Thyroid gland (tissue), 4 donors: ENCODE data around the gene ZNF814. TPM values are rescaled to one million over a fixed set of nuclear protein-coding genes. Genes with fewer than 3 reads are reported as not detected.
"Not testable (repeated sequence)": the region's sequence is repeated elsewhere in the genome, so short reads cannot be mapped to it uniquely, and the experiment has no call there.

Experiments used
- DNase-seq, 2 donors: peaks; one replicate each; pipeline ENCODE4 v3.0.0-alpha.2; 2019
- H3K27ac ChIP-seq, 3 donors: fragments of 200-600 bp; sonication (generic); 1 replicate in 2 of 3; 2 replicates in 1 of 3; pipeline ENCODE4 v1.5.1; 2016 to 2019; ENCODE audit warnings: mild to moderate bottlenecking in 1 of 3, moderate library complexity in 1 of 3
- H3K27me3 ChIP-seq: fragments of 200-600 bp; sonication (generic); one replicate; pipeline ENCODE4 v1.5.1; 2019
- H3K36me3 ChIP-seq, 2 donors: fragments of 200-600 bp; sonication (generic); one replicate each; pipeline ENCODE4 v1.5.1; 2016 to 2019
- H3K4me1 ChIP-seq, 2 donors: fragments of 200-600 bp; sonication (generic); one replicate each; pipeline ENCODE4 v1.5.1; 2017 to 2019
- H3K4me3 ChIP-seq, 3 donors: fragments of 200-600 bp; sonication (generic); replicated peaks in 1 of 3; 1 replicate in 2 of 3; 2 replicates in 1 of 3; pipeline ENCODE4 v1.5.1; 2016; ENCODE audit warnings: mild to moderate bottlenecking in 1 of 3
- H3K9me3 ChIP-seq: fragments of 200-600 bp; sonication (generic); one replicate; pipeline ENCODE4 v1.5.1; 2017
- POLR2A ChIP-seq, 2 donors: fragments of 450-650 bp; IDR thresholded peaks; one replicate each; pipeline ENCODE4 v1.6.1; 2017; ENCODE audit warnings: antibody characterized with exemption in 2 of 2, mild to moderate bottlenecking in 2 of 2, moderate library complexity in 1 of 2
- WGBS, 2 donors: methylation state at CpG; one replicate each; pipeline ENCODE4 v1.1.5; 2017; 5-methylcytosine and 5-hydroxymethylcytosine counted together
- intact Hi-C: fragments of 100-400 bp; cut with DNase I; formaldehyde crosslinking; loops from one replicate; pipeline ENCODE4 v1.15.1; 2023
- total RNA-seq, 4 donors: library from RNA; depleted of rRNA; stranded (reverse); fragments of >200 nt; gene quantifications; one replicate each; pipeline ENCODE4 v1.2.3, GENCODE V29; 2016
- TF ChIP-seq, protein P1 (sequence below), 6 experiments: fragments of 200-600 bp in 3 of 6; fragments of 450-650 bp in 3 of 6; sonication (generic) in 3 of 6; IDR thresholded peaks; one replicate each; pipeline ENCODE4 v1.5.1; 2016 to 2019; ENCODE audit warnings: antibody characterized with exemption in 6 of 6, mild to moderate bottlenecking in 2 of 6, inconsistent platforms in 1 of 6, moderate library complexity in 1 of 6

The ZNF814 gene
- total RNA-seq, 4 donors from 2014 or later, result 25.6 to 41.4 (median 31.6) TPM

DNA sequence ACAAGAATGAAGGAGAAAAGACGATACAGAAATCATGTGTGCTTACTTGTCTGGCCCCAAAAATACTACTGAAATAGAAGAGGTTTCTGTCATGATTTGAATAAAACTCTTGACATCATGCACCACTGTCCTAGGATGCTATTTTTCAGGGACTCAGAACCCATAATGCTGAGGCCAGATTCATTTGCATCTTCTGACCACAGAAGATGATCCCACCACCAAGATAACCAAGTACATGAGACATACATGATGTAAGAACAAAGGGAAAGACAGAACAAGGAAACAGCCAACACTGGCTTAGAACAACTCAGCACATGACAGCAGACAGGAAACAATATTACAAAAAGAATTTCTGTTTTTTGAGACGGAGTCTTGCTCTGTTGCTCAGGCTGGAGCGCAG is 76.6 kb downstream of the ZNF814 start:
- intact Hi-C loops, result loop anchor here (10.0 kb wide), 1 partner anchor 47 kb away; the partner anchor contains the start of gene ZNF586

DNA sequence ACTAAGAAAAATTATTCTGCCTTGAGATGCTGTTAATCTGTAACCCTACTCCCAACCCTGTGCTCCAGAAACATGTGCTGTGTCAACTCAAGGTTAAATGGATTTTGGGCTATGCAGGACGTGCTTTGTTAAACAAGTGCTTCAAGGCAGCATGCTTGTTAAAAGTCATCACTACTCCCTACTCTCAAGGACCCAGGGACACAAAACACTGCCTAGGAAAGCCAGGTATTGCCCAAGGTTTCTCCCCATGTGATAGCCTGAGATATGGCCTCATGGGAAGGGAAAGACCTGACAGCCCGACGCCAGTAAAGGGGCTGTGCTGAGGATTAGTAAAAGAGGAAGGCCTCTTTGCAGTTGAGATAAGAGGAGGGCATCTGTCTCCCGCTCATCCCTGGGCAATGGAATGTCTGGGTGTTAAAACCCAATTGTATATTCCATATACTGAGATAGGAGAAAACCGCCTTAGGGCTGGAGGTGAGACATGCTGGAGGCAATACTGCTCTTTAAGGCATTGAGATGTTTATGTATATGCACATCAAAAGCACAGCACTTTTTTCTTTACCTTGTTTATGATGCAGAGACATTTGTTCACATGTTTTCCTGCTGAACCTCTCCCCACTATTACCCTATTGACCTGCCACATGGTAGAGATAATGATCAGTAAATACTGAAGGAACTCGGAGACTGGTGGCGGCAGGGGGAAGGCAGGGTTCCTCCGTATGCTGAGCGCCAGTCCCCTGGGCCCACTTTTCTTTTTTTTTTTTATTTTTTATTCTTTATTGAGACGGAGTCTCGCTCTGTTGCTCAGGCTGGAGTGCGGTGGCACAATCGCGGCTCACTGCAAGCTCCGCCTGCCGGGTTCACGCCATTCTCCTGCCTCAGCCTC is 78.2 kb downstream of the ZNF814 start:
- DNase-seq, result not testable (repeated sequence)

More for the DNA sequence above, 76.6 kb downstream of the ZNF814 start:
- no peak for DNase-seq
- no peaks in the 10 kb centered on the region for H3K9me3 ChIP-seq
- H3K36me3 ChIP-seq, result peaks cover 3 to 6% of the 10 kb centered on the region in 2 donors
- no peaks in the 10 kb centered on the region for H3K27me3 ChIP-seq
- TF ChIP-seq POLR2A (IDR thresholded peaks at IDR 0.05), result no peak
- TF ChIP-seq, protein P1, sequence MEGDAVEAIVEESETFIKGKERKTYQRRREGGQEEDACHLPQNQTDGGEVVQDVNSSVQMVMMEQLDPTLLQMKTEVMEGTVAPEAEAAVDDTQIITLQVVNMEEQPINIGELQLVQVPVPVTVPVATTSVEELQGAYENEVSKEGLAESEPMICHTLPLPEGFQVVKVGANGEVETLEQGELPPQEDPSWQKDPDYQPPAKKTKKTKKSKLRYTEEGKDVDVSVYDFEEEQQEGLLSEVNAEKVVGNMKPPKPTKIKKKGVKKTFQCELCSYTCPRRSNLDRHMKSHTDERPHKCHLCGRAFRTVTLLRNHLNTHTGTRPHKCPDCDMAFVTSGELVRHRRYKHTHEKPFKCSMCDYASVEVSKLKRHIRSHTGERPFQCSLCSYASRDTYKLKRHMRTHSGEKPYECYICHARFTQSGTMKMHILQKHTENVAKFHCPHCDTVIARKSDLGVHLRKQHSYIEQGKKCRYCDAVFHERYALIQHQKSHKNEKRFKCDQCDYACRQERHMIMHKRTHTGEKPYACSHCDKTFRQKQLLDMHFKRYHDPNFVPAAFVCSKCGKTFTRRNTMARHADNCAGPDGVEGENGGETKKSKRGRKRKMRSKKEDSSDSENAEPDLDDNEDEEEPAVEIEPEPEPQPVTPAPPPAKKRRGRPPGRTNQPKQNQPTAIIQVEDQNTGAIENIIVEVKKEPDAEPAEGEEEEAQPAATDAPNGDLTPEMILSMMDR (IDR thresholded peaks at IDR 0.05), result no peak
- H3K4me3 ChIP-seq, result no peak overlapping the region
- 89 to 91% methylated on average over 3 of the region's 3 CpGs for WGBS, 2 donors
- H3K27ac ChIP-seq, result no peak overlapping the region
- H3K4me1 ChIP-seq, result peaks cover 13 to 15% of the 10 kb centered on the region in 2 donors

DNA sequence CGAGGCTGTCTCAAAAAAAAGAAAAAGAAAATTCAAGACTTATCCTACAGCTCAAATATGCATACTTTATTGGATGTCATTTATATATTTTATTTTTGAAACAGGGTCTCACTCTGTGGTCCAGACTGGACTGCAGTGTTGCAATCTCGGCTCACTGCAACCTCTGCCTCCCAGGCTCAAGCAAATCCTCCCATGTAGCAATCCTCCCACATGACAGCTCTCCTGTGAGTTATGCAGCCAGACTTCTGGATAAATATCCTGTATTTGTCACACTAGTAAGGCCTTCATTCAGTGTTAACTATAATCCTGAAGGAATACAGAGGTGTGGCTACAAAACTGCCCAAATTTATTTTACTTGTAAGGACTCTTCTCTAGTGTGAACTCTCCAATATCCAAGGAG is 81.3 kb downstream of the ZNF814 start:
- Histone ChIP-seq H3K4me3 (no peak overlapping the region), H3K36me3 (peaks cover 3 to 6% of the 10 kb centered on the region in 2 donors), H3K27ac (no peak overlapping the region), H3K4me1 (peaks cover 9% of the 10 kb centered on the region in 2 donors), H3K27me3 (no peaks in the 10 kb centered on the region), H3K9me3 (no peaks in the 10 kb centered on the region)
- no peak for TF ChIP-seq POLR2A (IDR thresholded peaks at IDR 0.05)
- TF ChIP-seq, protein P1 (IDR thresholded peaks at IDR 0.05), result no peak
- 95 to 98% methylated on average over 2 of the region's 2 CpGs for WGBS, 2 donors
- intact Hi-C loops, result no loop called here
- no peak for DNase-seq

More for the DNA sequence above, 78.2 kb downstream of the ZNF814 start:
- not testable (repeated sequence) for H3K4me3 ChIP-seq, H3K27me3 ChIP-seq, H3K27ac ChIP-seq, H3K9me3 ChIP-seq, H3K36me3 ChIP-seq
- H3K4me1 ChIP-seq, result peaks cover 13 to 15% of the 10 kb centered on the region in 2 donors
- intact Hi-C loops, result loop anchor here (10.0 kb wide), 1 partner anchor 46 kb away; the partner anchor contains the start of gene ZNF586
- 81 to 85% methylated on average over 17 of the region's 17 CpGs for WGBS, 2 donors

DNA sequence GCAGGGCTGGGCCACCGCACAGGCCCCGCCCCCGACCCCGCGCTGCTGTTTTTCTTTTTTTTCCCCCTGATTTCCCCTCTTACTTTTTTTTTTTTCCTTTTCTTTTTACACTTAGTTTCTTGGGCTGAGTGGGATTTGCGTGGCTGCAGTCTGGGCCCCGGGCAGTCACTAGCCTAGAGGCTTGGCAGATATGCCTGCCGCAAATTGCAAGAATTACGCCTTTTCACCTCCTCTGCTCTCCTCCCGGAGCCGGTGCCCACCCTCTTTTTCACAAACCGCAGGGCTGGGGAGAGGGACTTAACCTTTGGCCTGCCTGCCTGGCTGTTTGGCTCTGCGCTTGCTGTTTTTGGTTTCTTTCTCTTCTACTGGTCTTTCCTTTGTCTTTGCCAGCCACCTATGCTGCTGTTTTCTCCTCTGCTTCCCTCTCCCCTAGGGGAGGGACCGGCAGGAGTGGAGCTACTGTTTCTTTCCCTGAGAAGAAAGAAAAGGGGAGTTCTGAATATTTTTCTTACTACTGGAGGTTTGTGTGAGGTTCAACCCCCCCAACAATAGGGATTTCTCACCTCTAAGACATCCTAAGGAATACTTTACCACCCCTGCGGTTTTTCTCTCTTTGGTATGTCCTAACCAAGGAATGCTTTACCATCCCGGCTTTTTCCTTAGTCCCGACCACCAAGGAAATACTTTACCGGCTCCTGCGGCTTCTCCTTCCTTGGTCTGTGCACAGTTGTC is 85.1 kb downstream of the ZNF814 start:
- peaks cover 3 to 6% of the 10 kb centered on the region in 2 donors for H3K36me3 ChIP-seq
- peak overlapping the region in 2 of 3 donors; percentile 32 to 68 for H3K27ac ChIP-seq
- peak; percentile 6 to 35 for DNase-seq
- peaks cover 7 to 8% of the 10 kb centered on the region in 2 donors for H3K4me1 ChIP-seq
- no peaks in the 10 kb centered on the region for H3K9me3 ChIP-seq
- intact Hi-C loops, result no loop called here
- no peaks in the 10 kb centered on the region for H3K27me3 ChIP-seq
- TF ChIP-seq POLR2A (IDR thresholded peaks at IDR 0.05), result no peak
- TF ChIP-seq, protein P1 (IDR thresholded peaks at IDR 0.05), result no peak
- WGBS, 2 donors, result 8 to 14% methylated on average over 19 of the region's 19 CpGs
- peak overlapping the region in 2 of 3 donors; percentile 11 to 39 for H3K4me3 ChIP-seq

DNA sequence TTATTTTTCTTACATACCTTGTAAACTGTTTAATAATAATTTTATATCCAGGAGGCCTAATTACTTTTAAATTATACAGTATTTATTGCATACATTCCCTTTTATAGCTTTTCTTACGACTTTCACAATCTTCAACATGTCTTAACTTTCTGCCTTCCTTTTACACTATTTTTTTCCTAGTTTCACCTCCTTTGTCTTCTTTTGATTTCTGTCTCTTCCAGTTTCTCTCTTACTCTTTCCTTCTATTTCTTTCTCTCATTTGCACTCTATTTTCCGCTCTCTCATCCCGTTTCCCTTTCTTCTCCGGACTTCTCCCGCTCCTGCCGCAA is 85.6 kb downstream of the ZNF814 start:
- Histone ChIP-seq H3K4me1 (peaks cover 7 to 8% of the 10 kb centered on the region in 2 donors), H3K27ac (peak overlapping the region in 2 of 3 donors; percentile 32 to 68), H3K4me3 (peak overlapping the region in 2 of 3 donors; percentile 11 to 39), H3K27me3 (no peaks in the 10 kb centered on the region), H3K36me3 (peaks cover 0 to 3% of the 10 kb centered on the region in 2 donors), H3K9me3 (no peaks in the 10 kb centered on the region)
- intact Hi-C loops, result no loop called here
- no peak for TF ChIP-seq POLR2A (IDR thresholded peaks at IDR 0.05)
- 22 to 31% methylated on average over 6 of the region's 6 CpGs for WGBS, 2 donors
- DNase-seq, result no peak
